Lower lobe of right lung (tissue), 2 donors: ENCODE results near the gene TMEM238. TPM values are rescaled to one million over a fixed set of nuclear protein-coding genes. Genes with fewer than 3 reads are reported as not detected.
"Not testable (repeated sequence)": the region's sequence is repeated elsewhere in the genome, so short reads cannot be mapped to it uniquely, and the experiment has no call there.

ENCODE experiments used
- ATAC-seq, 2 donors: fragments of 200-7000 bp; cut with Tn5 transposase; one replicate each; pipeline ENCODE4 v1.9.1; 2020 to 2022; ENCODE audit warnings: mild to moderate bottlenecking in 2 of 2, moderate library complexity in 2 of 2
- DNase-seq: peaks from one replicate; pipeline ENCODE4 v3.0.0-alpha.2; 2020
- H3K27ac ChIP-seq: fragments of 200-600 bp; one replicate; pipeline ENCODE4 v1.8.0; 2022
- H3K27me3 ChIP-seq: fragments of 200-600 bp; one replicate; pipeline ENCODE4 v1.8.0; 2022; ENCODE audit warnings: low read depth
- H3K36me3 ChIP-seq: fragments of 200-600 bp; one replicate; pipeline ENCODE4 v1.8.0; 2022; ENCODE audit warnings: mild to moderate bottlenecking
- H3K4me1 ChIP-seq: fragments of 200-600 bp; one replicate; pipeline ENCODE4 v1.8.0; 2022
- H3K4me3 ChIP-seq: fragments of 200-600 bp; one replicate; pipeline ENCODE4 v1.8.0; 2022; ENCODE audit warnings: mild to moderate bottlenecking
- H3K9me3 ChIP-seq: fragments of 200-600 bp; one replicate; pipeline ENCODE4 v1.8.0; 2022
- CTCF ChIP-seq: fragments of 200-600 bp; IDR thresholded peaks from one replicate; pipeline ENCODE4 v1.8.0; 2022; ENCODE audit warnings: antibody characterized with exemption, mild to moderate bottlenecking
- intact Hi-C: fragments of 100-400 bp; cut with DNase I; formaldehyde crosslinking; loops from one replicate; pipeline ENCODE4 v1.11.0; 2022
- total RNA-seq: library from RNA; stranded (reverse); fragmentation: NEBNext Ultra II Directional; extraction: Animal tissue kit (Norgen Biotek cat#: 25700); gene quantifications from one replicate; pipeline ENCODE4 v1.2.1, GENCODE V29; 2021
- donor health status: DM: no; HTN: yes; CAD: no; lungs with severe emphysema.

The TMEM238 gene
- total RNA-seq, 1 donor from 2014 or later: 16.4 TPM

DNA sequence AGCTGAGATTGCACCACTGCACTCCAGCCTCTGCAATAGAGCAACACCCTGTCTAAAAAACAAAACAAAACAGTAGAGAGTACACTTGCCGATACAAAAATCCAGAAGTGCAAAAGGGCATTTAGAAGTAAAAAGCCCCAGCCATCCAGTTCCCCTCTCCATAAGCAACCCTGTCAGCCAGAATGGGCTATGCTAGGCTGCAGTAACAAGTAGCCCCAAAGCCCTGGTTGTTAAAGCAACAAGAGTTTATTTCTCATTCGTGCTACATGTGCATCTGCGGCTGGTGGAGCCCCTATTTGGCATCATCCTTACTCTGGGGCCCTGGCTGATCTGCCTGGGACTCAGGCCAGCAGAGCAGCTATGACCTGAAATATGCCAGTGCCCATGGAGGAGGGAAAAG lies 40.4 kb upstream of the TMEM238 start:
- Histone ChIP-seq H3K4me3 (no peak overlapping the region), H3K36me3 (no peaks in the 10 kb centered on the region), H3K9me3 (no peaks in the 10 kb centered on the region), H3K27me3 (peaks cover 17% of the 10 kb centered on the region), H3K27ac (no peak overlapping the region), H3K4me1 (no peaks in the 10 kb centered on the region)
- intact Hi-C loops: no loop called here
- no peak for ATAC-seq
- no peak for DNase-seq
- no peak for TF ChIP-seq CTCF

DNA sequence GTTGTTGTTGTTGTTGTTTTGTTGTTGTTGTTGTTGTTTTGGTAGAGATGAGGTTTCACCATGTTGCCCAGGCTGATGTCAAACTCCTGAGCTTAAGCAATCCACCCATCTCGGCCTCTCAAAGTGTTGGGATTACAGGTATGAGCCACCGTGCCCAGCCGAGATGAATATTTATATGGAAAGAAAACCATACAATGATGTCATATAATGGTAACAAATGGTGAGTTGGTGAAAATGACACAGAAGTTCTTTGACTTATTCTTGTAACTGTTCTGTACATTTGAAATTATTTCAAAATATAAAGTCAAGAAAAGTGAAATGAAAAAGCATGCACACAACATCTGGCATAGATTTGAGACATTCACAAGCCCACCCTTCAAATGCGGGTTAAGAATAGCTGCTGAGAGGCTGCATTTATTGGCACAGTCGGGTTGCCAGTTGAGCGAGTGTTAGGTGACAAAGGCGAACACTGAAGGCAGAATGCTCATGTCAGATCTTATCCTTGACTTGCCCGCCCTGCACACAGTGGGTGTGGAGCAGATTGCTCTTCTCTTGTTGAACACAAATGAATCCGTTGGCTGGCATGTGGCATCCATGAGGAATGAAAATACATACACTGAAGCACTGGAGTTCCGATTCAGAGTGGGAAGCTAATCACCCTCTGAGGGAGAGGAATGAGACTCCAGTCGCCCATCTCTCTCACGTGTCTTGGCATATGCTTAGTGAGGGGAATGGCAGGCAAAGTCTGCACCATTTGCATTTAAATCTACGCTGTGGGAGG lies 39.3 kb upstream of the TMEM238 start:
- DNase-seq: no peak
- no peak for TF ChIP-seq CTCF
- Histone ChIP-seq H3K36me3 (no peaks in the 10 kb centered on the region), H3K27me3 (peaks cover 12% of the 10 kb centered on the region), H3K4me3 (no peak overlapping the region), H3K4me1 (no peaks in the 10 kb centered on the region), H3K27ac (no peak overlapping the region), H3K9me3 (no peaks in the 10 kb centered on the region)
- intact Hi-C loops: no loop called here
- ATAC-seq: no peak

GRCh38 chr19:55421281-55421680 lies 37.2 kb upstream of the TMEM238 start:
- H3K4me3 ChIP-seq, H3K4me1 ChIP-seq, ATAC-seq, H3K27ac ChIP-seq, H3K36me3 ChIP-seq, DNase-seq, H3K9me3 ChIP-seq, intact Hi-C loops: not testable (repeated sequence)
- peaks cover 12% of the 10 kb centered on the region for H3K27me3 ChIP-seq

DNA sequence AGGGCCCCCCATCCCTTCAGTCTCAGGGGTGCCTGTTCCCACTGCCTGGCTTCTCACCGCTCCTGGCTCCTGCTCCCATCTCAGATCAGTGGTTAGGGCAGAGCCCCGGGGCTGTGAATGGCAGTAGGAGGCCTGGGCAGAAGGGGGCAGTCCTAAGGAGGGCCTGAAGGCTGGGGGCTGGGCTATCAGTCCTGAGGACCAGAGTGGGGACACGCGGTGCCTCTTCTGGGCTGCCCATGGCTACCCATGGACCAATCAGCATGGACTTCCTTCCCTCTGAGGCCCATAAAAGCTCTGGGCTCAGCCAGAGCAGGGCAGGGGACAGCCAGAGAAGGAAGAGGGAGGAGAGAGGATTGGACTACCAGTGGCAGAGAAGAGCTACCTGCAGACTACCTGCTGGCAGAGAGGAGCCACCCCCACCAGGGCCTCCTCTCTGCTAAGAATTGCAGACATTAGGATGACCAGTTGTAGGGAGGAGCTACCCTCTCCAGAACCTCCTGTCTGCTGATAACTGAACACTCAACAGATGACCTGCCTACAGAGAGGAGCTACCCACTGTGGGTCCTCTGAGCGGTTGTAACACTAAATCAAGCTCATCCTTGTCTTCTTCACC lies 35.6 kb upstream of the TMEM238 start:
- Histone ChIP-seq H3K4me1 (no peaks in the 10 kb centered on the region), H3K9me3 (no peaks in the 10 kb centered on the region), H3K36me3 (no peaks in the 10 kb centered on the region), H3K27me3 (peaks cover 12% of the 10 kb centered on the region), H3K27ac (no peak overlapping the region), H3K4me3 (no peak overlapping the region)
- ATAC-seq (peak in 1 of 2 donors; percentile 33), DNase-seq (no peak)
- intact Hi-C loops: no loop called here
- no peak for TF ChIP-seq CTCF

GRCh38 chr19:55419103-55419502 lies 35.0 kb upstream of the TMEM238 start:
- Histone ChIP-seq H3K27me3 (peaks cover 5% of the 10 kb centered on the region), H3K36me3 (no peaks in the 10 kb centered on the region)
- intact Hi-C loops: no loop called here

More at GRCh38 chr19:55419103-55419502, 35.0 kb upstream of the TMEM238 start:
- no peak for TF ChIP-seq CTCF
- Histone ChIP-seq H3K4me3 (no peak overlapping the region), H3K9me3 (no peaks in the 10 kb centered on the region), H3K27ac (no peak overlapping the region), H3K4me1 (no peaks in the 10 kb centered on the region)
- no peak for DNase-seq
- no peak for ATAC-seq
